ENCODE results near the gene NTHL1. TPM values are rescaled to one million over a fixed set of nuclear protein-coding genes. Genes with fewer than 3 reads are reported as not detected.

NTHL1 gene
- total and polyA plus RNA-seq, 2 of the 8 experiments (the other 6 are each of a cell fraction or from before 2014, with no cell fraction given) = 70.9 to 150 TPM

GRCh38 chr16:2038382-2039231, 9.0 kb downstream of the NTHL1 start:
- H2BK20ac ChIP-seq (ENCODE audit: low read length) = no peak overlapping the region
- no peaks in the 10 kb centered on the region for H3K23me2 ChIP-seq (ENCODE audit: low read depth, low read length)
- no peak overlapping the region for H2BK5ac ChIP-seq (ENCODE audit: low read depth, low read length)
- H3K9ac ChIP-seq (replicated peaks in 1 of 4; ENCODE audit: extremely low read depth in 1 of 4, low read depth in 3 of 4, low read length in 3 of 4) = 0 out of 7 replicates have a peak overlapping the region, but pooled peaks of 1 of the 4 experiments have one; percentile 30
- H3K4me3 ChIP-seq (ENCODE audit: extremely low read depth in 1 of 4, insufficient read depth in 2 of 4, low read depth in 3 of 4, low read length in 4 of 4) = no peak overlapping the region
- no peaks in the 10 kb centered on the region for H3K27me3 ChIP-seq (replicated peaks in 1 of 4; ENCODE audit: control insufficient read depth in 3 of 4, extremely low read depth in 1 of 4, insufficient read depth in 3 of 4, low read length in 3 of 4)
- no peak overlapping the region for H3K4ac ChIP-seq (replicated peaks; ENCODE audit: insufficient read length, low read depth, low read length)
- no peak overlapping the region for H3K56ac ChIP-seq (replicated peaks; ENCODE audit: insufficient read length, low read depth, low read length)
- H4K5ac ChIP-seq (ENCODE audit: insufficient read length, low read depth, low read length) = no peak overlapping the region
- FAIRE-seq (no peak), DNase-seq (ENCODE audit: low read depth in 1 of 2, low spot score in 2 of 2) (no peak)
- H4K8ac ChIP-seq (ENCODE audit: extremely low read depth, insufficient read depth, low read length) = peak overlapping the region; percentile 79
- H3K36me3 ChIP-seq (ENCODE audit: control insufficient read depth in 2 of 4, insufficient read depth in 4 of 4, low read length in 3 of 4) = no peaks in the 10 kb centered on the region
- 86% methylated on average over 23 of the region's 41 CpGs; no CpG with 5 or more reads in 1 of the 2 experiments for WGBS, 2 experiments (ENCODE audit: extremely low coverage in 1 of 2, insufficient coverage in 1 of 2, insufficient read length in 1 of 2, insufficient replicate concordance in 2 of 2, low coverage in 1 of 2, low lambda C conversion rate in 2 of 2, missing lambda C conversion rate in 1 of 2)
- no peak overlapping the region for H2BK120ac ChIP-seq (replicated peaks; ENCODE audit: low read depth, low read length)
- H3K9me3 ChIP-seq (ENCODE audit: insufficient read depth in 2 of 2, low read depth in 1 of 2, low read length in 1 of 2) = no peaks in the 10 kb centered on the region
- H2AK5ac ChIP-seq (ENCODE audit: low read depth, low read length) = no peak overlapping the region
- H3K27ac ChIP-seq (ENCODE audit: low read depth, low read length) = no peak overlapping the region
- no peak overlapping the region for H3K4me2 ChIP-seq (ENCODE audit: insufficient read depth in 1 of 2, low read depth in 2 of 2, low read length in 2 of 2)
- H3K23ac ChIP-seq (ENCODE audit: insufficient read length) = no peak overlapping the region
- no peak overlapping the region for H3K18ac ChIP-seq (ENCODE audit: extremely low read depth, low read length)
- H3K79me1 ChIP-seq (ENCODE audit: low read depth, low read length) = no peaks in the 10 kb centered on the region
- POLR2A ChIA-PET (ENCODE audit: partially characterized antibody) = interaction anchor here (1.2 to 3.1 kb wide), 5 partner anchors 9 to 116 kb away, joined by 3 to 14 read pairs (median 5); partner anchors contain the start of genes NTHL1, TRAF7 and TSC2
- no peaks in the 10 kb centered on the region for H3K79me2 ChIP-seq (ENCODE audit: control insufficient read depth in 1 of 2, insufficient read depth in 2 of 2, low read length in 2 of 2)
- no peak overlapping the region for H3K14ac ChIP-seq (ENCODE audit: insufficient read length)
- H2BK12ac ChIP-seq (ENCODE audit: low read depth, low read length) = no peak overlapping the region
- no peak overlapping the region for H2BK15ac ChIP-seq (ENCODE audit: low read length)
- H3K4me1 ChIP-seq (replicated peaks in 1 of 4; ENCODE audit: control insufficient read depth in 3 of 4, insufficient read depth in 4 of 4, low read length in 3 of 4) = peaks cover 0 to 4% (median 0%) of the 10 kb centered on the region in 4 experiments; a peak in 3 of 7 replicates
- peaks cover 0 to 5% of the 10 kb centered on the region in 2 experiments for H4K20me1 ChIP-seq (replicated peaks in 1 of 2; ENCODE audit: control insufficient read depth in 1 of 2, insufficient read depth in 2 of 2, low read length in 2 of 2)
- H4K91ac ChIP-seq (replicated peaks; ENCODE audit: insufficient read length, low read length) = no peak overlapping the region
- H2AFZ ChIP-seq (ENCODE audit: low read length) = no peak overlapping the region
- CTCF ChIA-PET (ENCODE audit: partially characterized antibody) = interaction anchor here (0.6 to 3.0 kb wide), 6 partner anchors 9 to 107 kb away, joined by 3 to 14 read pairs (median 3); partner anchors contain the start of genes NTHL1 and TSC2
- no peak for TF ChIP-seq TCF12 (IDR thresholded peaks at IDR 0.05; ENCODE audit: low read depth, low read length)
- TF ChIP-seq YY1 (IDR thresholded peaks at IDR 0.05; ENCODE audit: low read depth, low read length) = no peak
- no peak for TF ChIP-seq NANOG (IDR thresholded peaks at IDR 0.05; ENCODE audit: insufficient read depth, low read depth, low read length, poor library complexity, severe bottlenecking)
- TF ChIP-seq BCL11A (IDR thresholded peaks at IDR 0.05; ENCODE audit: low read depth in 2 of 2, low read length in 2 of 2) = no peak
- TF ChIP-seq KDM5A (IDR thresholded peaks at IDR 0.05; ENCODE audit: low read length) = no peak
- TF ChIP-seq E2F6 (IDR thresholded peaks at IDR 0.05) = no peak
- no peak for TF ChIP-seq TBP (IDR thresholded peaks at IDR 0.05; ENCODE audit: low read depth, low read length)
- TF ChIP-seq SUZ12 (IDR thresholded peaks at IDR 0.05; ENCODE audit: low read length) = no peak
- no peak for TF ChIP-seq RNF2 (IDR thresholded peaks at IDR 0.05; ENCODE audit: borderline replicate concordance, low read depth, low read length, missing control alignments, poor library complexity, severe bottlenecking)
- TF ChIP-seq POLR2AphosphoS5 (IDR thresholded peaks at IDR 0.05; ENCODE audit: low read depth, low read length) = no peak
- no peak for TF ChIP-seq TEAD4 (IDR thresholded peaks at IDR 0.05; ENCODE audit: low read depth, low read length)

All from H1 (cell line).